ENCODE data around the gene JARID2. TPM values are rescaled to one million over a fixed set of nuclear protein-coding genes. Genes with fewer than 3 reads are reported as not detected.

JARID2 gene
- total and polyA plus RNA-seq, 2 of the 8 experiments (the other 6 are each of a cell fraction or from before 2014, with no cell fraction given), result 60.1 to 239 TPM

GRCh38 chr6:15253203-15254022, 7.5 kb downstream of the JARID2 start:
- H3K4me1 ChIP-seq (replicated peaks in 1 of 4; ENCODE audit: control insufficient read depth in 3 of 4, insufficient read depth in 4 of 4, low read length in 3 of 4), result peaks cover 16 to 30% (median 21%) of the 10 kb centered on the region in 4 experiments
- H3K4ac ChIP-seq (replicated peaks; ENCODE audit: insufficient read length, low read depth, low read length), result no peak overlapping the region

More at GRCh38 chr6:15253203-15254022, 7.5 kb downstream of the JARID2 start:
- Histone ChIP-seq H2BK15ac (ENCODE audit: low read length) (no peak overlapping the region), H3K27ac (ENCODE audit: low read depth, low read length) (no peak overlapping the region), H2BK20ac (ENCODE audit: low read length) (no peak overlapping the region), H4K8ac (ENCODE audit: extremely low read depth, insufficient read depth, low read length) (no peak overlapping the region), H4K20me1 (replicated peaks in 1 of 2; ENCODE audit: control insufficient read depth in 1 of 2, insufficient read depth in 2 of 2, low read length in 2 of 2) (peaks cover 61 to 75% of the 10 kb centered on the region in 2 experiments), H3K4me2 (ENCODE audit: insufficient read depth in 1 of 2, low read depth in 2 of 2, low read length in 2 of 2) (peak overlapping the region; percentile 6 to 89; a peak in 1 of 4 replicates), H2BK5ac (ENCODE audit: low read depth, low read length) (no peak overlapping the region), H3K14ac (ENCODE audit: insufficient read length) (no peak overlapping the region), H3K18ac (ENCODE audit: extremely low read depth, low read length) (no peak overlapping the region), H2AFZ (ENCODE audit: low read length) (no peak overlapping the region), H2AK5ac (ENCODE audit: low read depth, low read length) (no peak overlapping the region), H4K91ac (replicated peaks; ENCODE audit: insufficient read length, low read length) (no peak overlapping the region), H3K23ac (ENCODE audit: insufficient read length) (no peak overlapping the region), H3K9me3 (ENCODE audit: insufficient read depth in 2 of 2, low read depth in 1 of 2, low read length in 1 of 2) (no peaks in the 10 kb centered on the region), H3K9ac (replicated peaks in 1 of 4; ENCODE audit: extremely low read depth in 1 of 4, low read depth in 3 of 4, low read length in 3 of 4) (no peak overlapping the region), H3K79me1 (ENCODE audit: low read depth, low read length) (no peaks in the 10 kb centered on the region), H2BK12ac (ENCODE audit: low read depth, low read length) (no peak overlapping the region), H3K36me3 (ENCODE audit: control insufficient read depth in 2 of 4, insufficient read depth in 4 of 4, low read length in 3 of 4) (peaks cover 0 to 27% (median 5%) of the 10 kb centered on the region in 4 experiments; a peak in 3 of 8 replicates), H3K56ac (replicated peaks; ENCODE audit: insufficient read length, low read depth, low read length) (no peak overlapping the region), H3K27me3 (replicated peaks in 1 of 4; ENCODE audit: control insufficient read depth in 3 of 4, extremely low read depth in 1 of 4, insufficient read depth in 3 of 4, low read length in 3 of 4) (no peaks in the 10 kb centered on the region), H3K4me3 (ENCODE audit: extremely low read depth in 1 of 4, insufficient read depth in 2 of 4, low read depth in 3 of 4, low read length in 4 of 4) (0 out of 8 replicates have a peak overlapping the region, but pooled peaks of 1 of the 4 experiments have one; percentile 12), H3K23me2 (ENCODE audit: low read depth, low read length) (peaks cover 11% of the 10 kb centered on the region), H3K79me2 (ENCODE audit: control insufficient read depth in 1 of 2, insufficient read depth in 2 of 2, low read length in 2 of 2) (peaks cover 95 to 97% of the 10 kb centered on the region in 2 experiments), H4K5ac (ENCODE audit: insufficient read length, low read depth, low read length) (no peak overlapping the region), H2BK120ac (replicated peaks; ENCODE audit: low read depth, low read length) (no peak overlapping the region)
- POLR2A ChIA-PET (ENCODE audit: partially characterized antibody), result no interaction called here
- TF ChIP-seq SIN3A (conservative IDR thresholded peaks at IDR 0.05 in 1 of 2, IDR thresholded peaks at IDR 0.05 in 1 of 2; ENCODE audit: low read depth in 1 of 2, low read length in 2 of 2) (0 out of 4 replicates have a peak, but pooled peaks of 1 of the 2 experiments have one; percentile 21), HDAC6 (IDR thresholded peaks at IDR 0.05; ENCODE audit: low read depth, low read length) (no peak)
- DNase-seq (ENCODE audit: low read depth in 1 of 2, low spot score in 2 of 2), result no peak
- FAIRE-seq, result no peak
- CTCF ChIA-PET (ENCODE audit: partially characterized antibody), result interaction anchor here (0.5 to 2.1 kb wide), 6 partner anchors 17 to 1042 kb away, joined by 3 to 8 read pairs (median 3); no protein-coding TSS in a partner anchor
- WGBS, 2 experiments (ENCODE audit: extremely low coverage in 1 of 2, insufficient coverage in 1 of 2, insufficient read length in 1 of 2, insufficient replicate concordance in 2 of 2, low coverage in 1 of 2, low lambda C conversion rate in 2 of 2, missing lambda C conversion rate in 1 of 2), result 84% methylated on average over 14 of the region's 14 CpGs; no CpG with 5 or more reads in 1 of the 2 experiments
